Fibroblast of peridontal ligament (primary cell): ENCODE measurements around the gene TMEM132D.

Source experiments
- DNase-seq: peaks from one replicate; pipeline ENCODE4 v3.0.0-alpha.2; 2010; ENCODE audit errors: extremely low read depth

The TMEM132D gene

GRCh38 chr12:129339336-129339735, 564.5 kb downstream of the TMEM132D start:
- DNase-seq, result no peak

- DNase-seq, result no peak
Measured at GRCh38 chr12:129337413-129337812, 566.4 kb downstream of the TMEM132D start.

GRCh38 chr12:129335773-129336172, 568.1 kb downstream of the TMEM132D start:
- DNase-seq, result no peak

- no peak for DNase-seq
Measured at GRCh38 chr12:129332286-129332685, 571.5 kb downstream of the TMEM132D start.

- no peak for DNase-seq
Measured at GRCh38 chr12:129331356-129332085, 572.3 kb downstream of the TMEM132D start.

- no peak for DNase-seq
Measured at GRCh38 chr12:129328235-129328634, 575.6 kb downstream of the TMEM132D start.

GRCh38 chr12:129325566-129325965, 578.3 kb downstream of the TMEM132D start:
- no peak for DNase-seq

GRCh38 chr12:129312048-129312447, 591.8 kb downstream of the TMEM132D start:
- no peak for DNase-seq

- DNase-seq, result no peak
Measured at GRCh38 chr12:129310346-129310745, 593.5 kb downstream of the TMEM132D start.

- DNase-seq, result no peak
Measured at GRCh38 chr12:129305851-129306250, 598.0 kb downstream of the TMEM132D start.

GRCh38 chr12:129304529-129304928, 599.3 kb downstream of the TMEM132D start:
- DNase-seq, result no peak

GRCh38 chr12:129300011-129300410, 603.8 kb downstream of the TMEM132D start:
- DNase-seq, result no peak

GRCh38 chr12:129298921-129299320, 604.9 kb downstream of the TMEM132D start:
- no peak for DNase-seq

- DNase-seq, result no peak
Measured at GRCh38 chr12:129296671-129297070, 607.2 kb downstream of the TMEM132D start.

- no peak for DNase-seq
Measured at GRCh38 chr12:129294868-129295267, 609.0 kb downstream of the TMEM132D start.

- no peak for DNase-seq
Measured at GRCh38 chr12:129279771-129280170, 624.1 kb downstream of the TMEM132D start.

GRCh38 chr12:129276361-129277060, 627.3 kb downstream of the TMEM132D start:
- DNase-seq, result no peak

- no peak for DNase-seq
Measured at GRCh38 chr12:129269756-129270495, 633.9 kb downstream of the TMEM132D start.

- no peak for DNase-seq
Measured at GRCh38 chr12:129258781-129259318, 645.0 kb downstream of the TMEM132D start.

- no peak for DNase-seq
Measured at GRCh38 chr12:129257524-129257923, 646.3 kb downstream of the TMEM132D start.

GRCh38 chr12:129246630-129247029, 657.2 kb downstream of the TMEM132D start:
- DNase-seq, result no peak

GRCh38 chr12:129245769-129246168, 658.1 kb downstream of the TMEM132D start:
- DNase-seq, result no peak
